ENCODE results near the gene TIMM17B. TPM values are rescaled to one million over a fixed set of nuclear protein-coding genes. Genes with fewer than 3 reads are reported as not detected.
A peak's percentile ranks its signal among the peaks of the same experiment; 100 is the strongest.

The TIMM17B gene
- total and polyA plus RNA-seq, 2 donors (not counting 1 experiment from before 2014, with no cell fraction given), result 50.0 to 63.9 TPM

GRCh38 chrX:48891402-48892288 is 5.9 kb downstream of the TIMM17B start:
- H2AFZ ChIP-seq (ENCODE audit: insufficient read depth, low read depth, low read length, poor library complexity, severe bottlenecking), result peak overlapping the region; percentile 80

More at GRCh38 chrX:48891402-48892288, 5.9 kb downstream of the TIMM17B start:
- Histone ChIP-seq H3K36me3 (replicated peaks in 1 of 2; ENCODE audit: control extremely low read depth in 1 of 2, control insufficient read depth in 1 of 2, extremely low read depth in 1 of 2, insufficient read depth in 2 of 2, low read length in 1 of 2) (no peaks in the 10 kb centered on the region), H3K9me3 (ENCODE audit: control extremely low read depth in 1 of 3, control insufficient read depth in 2 of 3, insufficient read depth in 1 of 3, low read length in 2 of 3) (no peaks in the 10 kb centered on the region), H3K4me1 (ENCODE audit: control insufficient read depth in 2 of 2, insufficient read depth in 2 of 2, low read length in 2 of 2) (peaks cover 6 to 9% of the 10 kb centered on the region in 2 donors), H3K4me2 (replicated peaks; ENCODE audit: low read depth, low read length, poor library complexity, severe bottlenecking) (peak overlapping the region; percentile 84), H3K4me3 (ENCODE audit: control extremely low read depth in 1 of 5, extremely low read depth in 1 of 5, insufficient read depth in 1 of 5, low read depth in 2 of 5, low read length in 4 of 5) (peak overlapping the region in 4 of 5 experiments; percentile 46 to 65 (median 60)), H3K9ac (ENCODE audit: low read length) (peak overlapping the region; percentile 68), H3K27ac (ENCODE audit: low read length in 2 of 2) (peak overlapping the region in 1 of 2 donors; percentile 48), H4K20me1 (ENCODE audit: control insufficient read depth, insufficient read depth, low read length, poor library complexity, severe bottlenecking) (no peaks in the 10 kb centered on the region), H3K27me3 (replicated peaks in 1 of 4; ENCODE audit: control extremely low read depth in 1 of 4, control insufficient read depth in 3 of 4, insufficient read depth in 4 of 4, low read length in 3 of 4) (no peaks in the 10 kb centered on the region), H3K79me2 (ENCODE audit: control insufficient read depth, insufficient read depth, low read length) (peaks cover 15% of the 10 kb centered on the region)
- no peaks in the 10 kb centered on the region for H3K9me3 Mint-ChIP-seq (ENCODE audit: insufficient read depth)
- DNase-seq (peak; percentile 87), ATAC-seq (ENCODE audit: low read depth) (peak; percentile 84)
- POLR2A ChIA-PET, result interaction anchor here (0.9 to 1.6 kb wide), 6 partner anchors 19 to 299 kb away, joined by 3 to 6 read pairs (median 3); partner anchors contain the start of genes OTUD5, SLC35A2 and WDR45
- peak overlapping the region; percentile 84 for H3K4me3 Mint-ChIP-seq
- under 1% methylated on average over 37 of the region's 68 CpGs for WGBS (ENCODE audit: insufficient coverage)
- H3K27me3 Mint-ChIP-seq, result no peaks in the 10 kb centered on the region
- CTCF ChIA-PET, result interaction anchor here (0.6 to 4.6 kb wide), 13 partner anchors 9 to 280 kb away, joined by 3 to 33 read pairs (median 4); partner anchors contain the start of genes PLP2 and SLC35A2
- intact Hi-C loops (cut with micrococcal nuclease), result loop anchor here (1.0 to 10.0 kb wide), 10 partner anchors 28 to 1057 kb away; partner anchors contain the start of genes PIM2, SUV39H1, TFE3 and ZNF81
- TF ChIP-seq EZH2 (IDR thresholded peaks at IDR 0.05; ENCODE audit: borderline replicate concordance, insufficient read depth, low read depth, low read length, poor library complexity, severe bottlenecking), result no peak
- peak; percentile 60 for TF ChIP-seq CTCF (IDR thresholded peaks at IDR 0.05)
- peak overlapping the region; percentile 73 for H3K27ac Mint-ChIP-seq
- peaks cover 19% of the 10 kb centered on the region for H3K4me1 Mint-ChIP-seq

Data from B cell (primary cell).